ENCODE results near the gene TOP1.

Gene TOP1

GRCh38 chr20:41049451-41049850, 20.8 kb downstream of the TOP1 start:
- no peak for TF ChIP-seq CTCF (IDR thresholded peaks at IDR 0.05; ENCODE audit: low read depth, low read length, missing control alignments)
- no peak overlapping the region; the same call in 1 of the 2 replicates for H3K4me3 ChIP-seq (ENCODE audit: low read depth, low read length)
- DNase-seq (ENCODE audit: low read depth) = no peak

GRCh38 chr20:41050361-41051008, 21.9 kb downstream of the TOP1 start:
- no peak for TF ChIP-seq CTCF (IDR thresholded peaks at IDR 0.05; ENCODE audit: low read depth, low read length, missing control alignments)
- no peak for DNase-seq (ENCODE audit: low read depth)
- no peak overlapping the region for H3K4me3 ChIP-seq (ENCODE audit: low read depth, low read length)

- no peak overlapping the region for H3K4me3 ChIP-seq (ENCODE audit: low read depth, low read length)
- DNase-seq (ENCODE audit: low read depth) = no peak
- TF ChIP-seq CTCF (IDR thresholded peaks at IDR 0.05; ENCODE audit: low read depth, low read length, missing control alignments) = no peak
These were observed 22.6 kb downstream of the TOP1 start for GRCh38 chr20:41051009-41051825.

- no peak overlapping the region for H3K4me3 ChIP-seq (ENCODE audit: low read depth, low read length)
- no peak for TF ChIP-seq CTCF (IDR thresholded peaks at IDR 0.05; ENCODE audit: low read depth, low read length, missing control alignments)
- no peak for DNase-seq (ENCODE audit: low read depth)
These were observed 24.3 kb downstream of the TOP1 start for GRCh38 chr20:41052742-41053419.

- H3K4me3 ChIP-seq (ENCODE audit: low read depth, low read length) = no peak overlapping the region
- TF ChIP-seq CTCF (IDR thresholded peaks at IDR 0.05; ENCODE audit: low read depth, low read length, missing control alignments) = no peak
- no peak for DNase-seq (ENCODE audit: low read depth)
These were observed 25.6 kb downstream of the TOP1 start for GRCh38 chr20:41054070-41054846.

GRCh38 chr20:41054847-41055230, 26.2 kb downstream of the TOP1 start:
- no peak overlapping the region for H3K4me3 ChIP-seq (ENCODE audit: low read depth, low read length)
- DNase-seq (ENCODE audit: low read depth) = no peak
- TF ChIP-seq CTCF (IDR thresholded peaks at IDR 0.05; ENCODE audit: low read depth, low read length, missing control alignments) = no peak
